ENCODE data around the gene CCN5.

CCN5 gene

GRCh38 chr20:44719841-44720240 is 4.7 kb downstream of the CCN5 start:
- TF ChIP-seq CTCF (IDR thresholded peaks at IDR 0.05; ENCODE audit: low read depth, low read length) = no peak
- H3K4me3 ChIP-seq (ENCODE audit: low read depth, low read length) = no peak overlapping the region

GRCh38 chr20:44720621-44720996 is 5.4 kb downstream of the CCN5 start:
- H3K4me3 ChIP-seq (ENCODE audit: low read depth, low read length) = no peak overlapping the region
- no peak for TF ChIP-seq CTCF (IDR thresholded peaks at IDR 0.05; ENCODE audit: low read depth, low read length)

GRCh38 chr20:44720997-44721784 is 6.0 kb downstream of the CCN5 start:
- no peak overlapping the region for H3K4me3 ChIP-seq (ENCODE audit: low read depth, low read length)
- no peak for TF ChIP-seq CTCF (IDR thresholded peaks at IDR 0.05; ENCODE audit: low read depth, low read length)

GRCh38 chr20:44721785-44722054 is 6.6 kb downstream of the CCN5 start:
- no peak overlapping the region for H3K4me3 ChIP-seq (ENCODE audit: low read depth, low read length)
- no peak for TF ChIP-seq CTCF (IDR thresholded peaks at IDR 0.05; ENCODE audit: low read depth, low read length)

- no peak overlapping the region for H3K4me3 ChIP-seq (ENCODE audit: low read depth, low read length)
- TF ChIP-seq CTCF (IDR thresholded peaks at IDR 0.05; ENCODE audit: low read depth, low read length) = no peak
These were observed 7.8 kb downstream of the CCN5 start for GRCh38 chr20:44722990-44723389.

GRCh38 chr20:44723391-44723790 is 8.2 kb downstream of the CCN5 start:
- no peak overlapping the region for H3K4me3 ChIP-seq (ENCODE audit: low read depth, low read length)
- TF ChIP-seq CTCF (IDR thresholded peaks at IDR 0.05; ENCODE audit: low read depth, low read length) = no peak

GRCh38 chr20:44723798-44724362 is 8.7 kb downstream of the CCN5 start:
- TF ChIP-seq CTCF (IDR thresholded peaks at IDR 0.05; ENCODE audit: low read depth, low read length) = no peak
- H3K4me3 ChIP-seq (ENCODE audit: low read depth, low read length) = no peak overlapping the region

Data from WI38 (cell line).